ENCODE measurements around the gene NOXA1. TPM values are rescaled to one million over a fixed set of nuclear protein-coding genes. Genes with fewer than 3 reads are reported as not detected.
A peak's percentile ranks its signal among the peaks of the same experiment; 100 is the strongest.

NOXA1 gene
- total RNA-seq, 1 donor from 2014 or later, result 1.0 TPM

- peaks cover 29% of the 10 kb centered on the region for H3K4me1 Mint-ChIP-seq (ENCODE audit: unreplicated experiment)
- peaks cover 3% of the 10 kb centered on the region for H3K36me3 Mint-ChIP-seq (ENCODE audit: unreplicated experiment)
- TF ChIP-seq CTCF (IDR thresholded peaks at IDR 0.05), result no peak
- DNase-seq (ENCODE audit: extremely low spot score, unreplicated experiment), result no peak
- H3K9me3 Mint-ChIP-seq (ENCODE audit: unreplicated experiment), result no peaks in the 10 kb centered on the region
- peak overlapping the region; percentile 95 for H3K27ac Mint-ChIP-seq (ENCODE audit: unreplicated experiment)
- no peaks in the 10 kb centered on the region for H3K27me3 Mint-ChIP-seq (ENCODE audit: unreplicated experiment)
- peak overlapping the region; percentile 60 for H3K4me3 Mint-ChIP-seq (ENCODE audit: unreplicated experiment)
Observed at GRCh38 chr9:137458194-137459151, 35.3 kb downstream of the NOXA1 start.

GRCh38 chr9:137459152-137459600 lies 36.0 kb downstream of the NOXA1 start, which contains the start of gene NSMF:
NSMF (minus strand) TSS chr9:137459334; CDS start chr9:137459102, 232 bp downstream.
- peaks cover 3% of the 10 kb centered on the region for H3K36me3 Mint-ChIP-seq (ENCODE audit: unreplicated experiment)
- peak; percentile 98 for DNase-seq (ENCODE audit: extremely low spot score, unreplicated experiment)
- no peaks in the 10 kb centered on the region for H3K27me3 Mint-ChIP-seq (ENCODE audit: unreplicated experiment)
- no peaks in the 10 kb centered on the region for H3K9me3 Mint-ChIP-seq (ENCODE audit: unreplicated experiment)
- H3K4me1 Mint-ChIP-seq (ENCODE audit: unreplicated experiment), result peaks cover 25% of the 10 kb centered on the region
- peak within 1 kb of the TSS; percentile 60 for H3K4me3 Mint-ChIP-seq (ENCODE audit: unreplicated experiment)
- peak within 1 kb of the TSS; percentile 44 for H3K27ac Mint-ChIP-seq (ENCODE audit: unreplicated experiment)
- no peak for TF ChIP-seq CTCF (IDR thresholded peaks at IDR 0.05)

- no peak for TF ChIP-seq CTCF (IDR thresholded peaks at IDR 0.05)
- no peaks in the 10 kb centered on the region for H3K27me3 Mint-ChIP-seq (ENCODE audit: unreplicated experiment)
- peak overlapping the region; percentile 45 for H3K4me3 Mint-ChIP-seq (ENCODE audit: unreplicated experiment)
- peak overlapping the region; percentile 44 for H3K27ac Mint-ChIP-seq (ENCODE audit: unreplicated experiment)
- DNase-seq (ENCODE audit: extremely low spot score, unreplicated experiment), result no peak
- H3K36me3 Mint-ChIP-seq (ENCODE audit: unreplicated experiment), result peaks cover 3% of the 10 kb centered on the region
- no peaks in the 10 kb centered on the region for H3K9me3 Mint-ChIP-seq (ENCODE audit: unreplicated experiment)
- H3K4me1 Mint-ChIP-seq (ENCODE audit: unreplicated experiment), result peaks cover 22% of the 10 kb centered on the region
Observed at GRCh38 chr9:137459601-137460362, 36.6 kb downstream of the NOXA1 start.

GRCh38 chr9:137460363-137461315 lies 37.4 kb downstream of the NOXA1 start:
- H3K9me3 Mint-ChIP-seq (ENCODE audit: unreplicated experiment), result no peaks in the 10 kb centered on the region
- TF ChIP-seq CTCF (IDR thresholded peaks at IDR 0.05), result no peak
- no peak overlapping the region for H3K27ac Mint-ChIP-seq (ENCODE audit: unreplicated experiment)
- DNase-seq (ENCODE audit: extremely low spot score, unreplicated experiment), result no peak
- H3K4me3 Mint-ChIP-seq (ENCODE audit: unreplicated experiment), result no peak overlapping the region
- H3K36me3 Mint-ChIP-seq (ENCODE audit: unreplicated experiment), result peaks cover 3% of the 10 kb centered on the region
- peaks cover 20% of the 10 kb centered on the region for H3K4me1 Mint-ChIP-seq (ENCODE audit: unreplicated experiment)
- H3K27me3 Mint-ChIP-seq (ENCODE audit: unreplicated experiment), result no peaks in the 10 kb centered on the region

All from osteocyte (in vitro differentiated cells).